SK-N-SH treated with all-trans-retinoic acid at 6 μM for 48 hours (cell line): ENCODE results near the gene PCBD1.

Source experiments
- ATAC-seq: fragments of 200-7000 bp; cut with Tn5 transposase; 3 replicates; pipeline ENCODE4 v1.9.1; 2020; ENCODE audit warnings: mild to moderate bottlenecking, moderate library complexity
- ARNTL ChIP-seq: fragments of 450-650 bp; formaldehyde crosslinking; IDR thresholded peaks from 2 replicates; pipeline ENCODE4 v1.5.0; 2020; ENCODE audit warnings: low read depth, mild to moderate bottlenecking, moderate library complexity, borderline replicate concordance
- BACH2 ChIP-seq: fragments of 250-450 bp; sonication (Bioruptor Pico); IDR thresholded peaks from 2 replicates; pipeline ENCODE4 v1.9.0; 2021; ENCODE audit warnings: mild to moderate bottlenecking, borderline replicate concordance
- CREB5 ChIP-seq: fragments of 250-450 bp; sonication (Bioruptor Pico); IDR thresholded peaks from 2 replicates; pipeline ENCODE4 v1.5.1; 2020; ENCODE audit warnings: low read depth, mild to moderate bottlenecking, moderate library complexity
- CSDC2 ChIP-seq: fragments of 250-450 bp; sonication (Bioruptor Pico); IDR thresholded peaks from 2 replicates; pipeline ENCODE4 v1.5.0; 2020; ENCODE audit warnings: mild to moderate bottlenecking, moderate library complexity
- ESRRG ChIP-seq: fragments of 250-450 bp; sonication (Bioruptor Pico); IDR thresholded peaks from 2 replicates; pipeline ENCODE4 v1.6.1; 2021; ENCODE audit warnings: mild to moderate bottlenecking
- GLIS3 ChIP-seq: fragments of 250-450 bp; sonication (Bioruptor Pico); IDR thresholded peaks from 2 replicates; pipeline ENCODE4 v1.5.0; 2020; ENCODE audit warnings: mild to moderate bottlenecking, moderate library complexity
- ISL1 ChIP-seq: fragments of 250-450 bp; sonication (Bioruptor Pico); IDR thresholded peaks from 2 replicates; pipeline ENCODE4 v2.1.2; 2022; ENCODE audit warnings: mild to moderate bottlenecking, moderate library complexity
- OSR1 ChIP-seq: fragments of 250-450 bp; sonication (Bioruptor Pico); IDR thresholded peaks from 2 replicates; pipeline ENCODE4 v1.8.0; 2022; ENCODE audit warnings: moderate library complexity, mild to moderate bottlenecking, inconsistent platforms
- POU6F1 ChIP-seq: fragments of 250-450 bp; sonication (Bioruptor Pico); IDR thresholded peaks from 2 replicates; pipeline ENCODE4 v1.8.0; 2021; ENCODE audit warnings: low read depth, mild to moderate bottlenecking, moderate library complexity, borderline replicate concordance
- RARB ChIP-seq: fragments of 250-450 bp; sonication (Bioruptor Pico); IDR thresholded peaks from 2 replicates; pipeline ENCODE4 v1.8.0; 2021; ENCODE audit warnings: mild to moderate bottlenecking, moderate library complexity
- TOX ChIP-seq: fragments of 250-450 bp; sonication (Bioruptor Pico); IDR thresholded peaks from 2 replicates; pipeline ENCODE4 v1.8.0; 2021; ENCODE audit warnings: mild to moderate bottlenecking, moderate library complexity, borderline replicate concordance
- TSHZ2 ChIP-seq: fragments of 250-450 bp; sonication (Bioruptor Pico); IDR thresholded peaks from 2 replicates; pipeline ENCODE4 v1.5.0; 2020; ENCODE audit warnings: mild to moderate bottlenecking, moderate library complexity
- ZC3H10 ChIP-seq: fragments of 250-450 bp; sonication (Bioruptor Pico); IDR thresholded peaks from 2 replicates; pipeline ENCODE4 v1.5.1; 2021; ENCODE audit warnings: mild to moderate bottlenecking, moderate library complexity
- ZFP3 ChIP-seq: fragments of 250-450 bp; sonication (Bioruptor Pico); IDR thresholded peaks from 2 replicates; pipeline ENCODE4 v1.5.0; 2020; ENCODE audit warnings: mild to moderate bottlenecking, moderate library complexity
- ZNF565 ChIP-seq: fragments of 450-650 bp; formaldehyde crosslinking; conservative IDR thresholded peaks from 2 replicates; pipeline ENCODE4 v1.5.0; 2020; ENCODE audit warnings: low read depth, mild to moderate bottlenecking, moderate library complexity
- ZNF8 ChIP-seq: fragments of 450-650 bp; formaldehyde crosslinking; IDR thresholded peaks from 2 replicates; pipeline ENCODE4 v1.5.0; 2020; ENCODE audit warnings: mild to moderate bottlenecking, moderate library complexity
- TF ChIP-seq, protein P1 (sequence below): fragments of 250-450 bp; sonication (Bioruptor Pico); IDR thresholded peaks from 2 replicates; pipeline ENCODE4 v1.8.0; 2020; ENCODE audit warnings: mild to moderate bottlenecking, moderate library complexity, borderline replicate concordance

PCBD1 gene

DNA sequence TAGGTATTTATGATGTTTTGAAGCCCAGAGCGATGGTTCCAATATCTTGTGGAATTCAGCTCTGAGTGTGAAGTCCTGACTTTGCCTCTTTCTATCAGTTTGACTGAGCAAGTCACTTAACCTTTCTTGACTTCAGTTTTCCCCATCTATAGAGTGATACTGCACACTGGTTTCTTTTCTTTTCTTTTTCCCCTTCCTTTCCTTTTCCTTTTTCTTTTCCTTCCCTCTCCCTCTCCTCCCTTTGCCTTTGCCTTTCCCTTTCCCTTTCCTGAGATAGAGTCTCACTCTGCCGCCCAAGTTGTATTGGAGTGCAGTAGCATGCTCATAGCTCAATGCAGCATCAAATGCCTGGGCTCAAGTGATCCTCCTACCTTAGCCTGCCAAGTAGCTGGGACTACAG is 52.0 kb downstream of the PCBD1 start:
- no peak for ATAC-seq
- no peak for TF ChIP-seq ZC3H10 (CRISPR knock-in tag)

DNA sequence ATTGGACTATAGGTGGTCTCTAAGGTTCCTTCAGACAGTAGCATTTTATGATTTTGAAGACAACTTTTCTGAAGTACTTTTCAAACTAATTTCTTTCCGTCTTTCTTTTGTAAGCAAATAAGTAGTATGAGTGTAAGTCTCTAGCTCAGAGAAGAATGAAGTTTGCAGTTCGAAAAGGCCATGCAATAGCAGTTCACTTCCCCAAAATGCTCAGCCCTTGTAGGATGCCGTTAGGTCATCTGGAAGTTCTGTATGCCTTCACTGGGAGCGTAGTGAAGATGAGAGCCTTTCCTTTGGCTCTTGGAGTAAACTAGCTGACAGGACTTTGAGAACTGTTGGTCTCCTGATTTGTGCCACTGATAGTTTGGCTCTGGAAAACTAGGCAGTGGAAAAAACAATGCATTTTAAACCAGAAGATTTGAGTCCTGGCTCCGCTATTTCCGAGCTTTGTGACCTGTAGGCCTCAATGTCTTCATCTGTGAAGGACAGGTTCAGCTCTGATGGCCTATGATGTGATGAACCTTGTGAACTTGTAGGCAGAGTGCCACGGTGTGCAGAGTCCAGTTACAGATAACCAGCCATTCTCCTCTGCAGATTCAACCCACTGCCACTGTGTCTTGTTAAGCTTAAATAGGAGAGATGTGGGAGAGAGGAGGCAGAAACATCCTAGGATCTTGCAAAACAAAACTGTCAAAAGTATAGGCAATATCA is 53.8 kb downstream of the PCBD1 start:
- ATAC-seq = no peak
- TF ChIP-seq TOX (CRISPR knock-in tag) = no peak
- TF ChIP-seq CREB5 = no peak
- TF ChIP-seq CSDC2 = no peak

GRCh38 chr10:70834021-70834420 is 54.3 kb downstream of the PCBD1 start:
- no peak for ATAC-seq
- TF ChIP-seq ISL1 (CRISPR knock-in tag) (no peak), ESRRG (no peak), OSR1 (CRISPR knock-in tag) (no peak), ZFP3 (CRISPR knock-in tag) (no peak), ARNTL (no peak), BACH2 (CRISPR knock-in tag) (no peak), RARB (CRISPR knock-in tag) (no peak), ZNF8 (no peak)
- TF ChIP-seq, all 23 proteins: peak for 0

DNA sequence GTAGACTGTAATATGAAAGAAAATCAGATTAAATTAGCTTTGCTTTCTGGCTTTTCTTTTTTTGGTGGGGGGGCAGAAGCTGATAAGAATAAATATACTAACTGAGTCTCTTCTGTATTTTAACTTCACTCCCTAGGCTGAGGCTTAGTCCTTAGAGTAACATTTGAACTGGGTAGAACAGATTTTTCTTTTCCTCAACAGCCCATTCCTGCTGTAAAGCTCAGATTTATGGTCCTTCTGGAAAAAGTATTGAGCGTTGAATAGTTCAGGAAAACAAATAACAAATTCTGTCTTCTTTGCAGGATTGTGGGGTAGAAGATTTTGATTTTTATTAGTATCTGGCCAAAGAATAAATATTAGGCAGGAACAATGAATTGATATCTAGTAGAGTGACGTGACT is 54.8 kb downstream of the PCBD1 start:
- no peak for ATAC-seq
- TF ChIP-seq ESRRG (no peak), TSHZ2 (CRISPR knock-in tag) (no peak), ZC3H10 (CRISPR knock-in tag) (no peak), OSR1 (CRISPR knock-in tag) (no peak), GLIS3 (no peak), ZNF565 (CRISPR knock-in tag) (no peak), RARB (CRISPR knock-in tag) (no peak), ARNTL (no peak), POU6F1 (CRISPR knock-in tag) (no peak), CSDC2 (no peak)
- TF ChIP-seq, protein P1, sequence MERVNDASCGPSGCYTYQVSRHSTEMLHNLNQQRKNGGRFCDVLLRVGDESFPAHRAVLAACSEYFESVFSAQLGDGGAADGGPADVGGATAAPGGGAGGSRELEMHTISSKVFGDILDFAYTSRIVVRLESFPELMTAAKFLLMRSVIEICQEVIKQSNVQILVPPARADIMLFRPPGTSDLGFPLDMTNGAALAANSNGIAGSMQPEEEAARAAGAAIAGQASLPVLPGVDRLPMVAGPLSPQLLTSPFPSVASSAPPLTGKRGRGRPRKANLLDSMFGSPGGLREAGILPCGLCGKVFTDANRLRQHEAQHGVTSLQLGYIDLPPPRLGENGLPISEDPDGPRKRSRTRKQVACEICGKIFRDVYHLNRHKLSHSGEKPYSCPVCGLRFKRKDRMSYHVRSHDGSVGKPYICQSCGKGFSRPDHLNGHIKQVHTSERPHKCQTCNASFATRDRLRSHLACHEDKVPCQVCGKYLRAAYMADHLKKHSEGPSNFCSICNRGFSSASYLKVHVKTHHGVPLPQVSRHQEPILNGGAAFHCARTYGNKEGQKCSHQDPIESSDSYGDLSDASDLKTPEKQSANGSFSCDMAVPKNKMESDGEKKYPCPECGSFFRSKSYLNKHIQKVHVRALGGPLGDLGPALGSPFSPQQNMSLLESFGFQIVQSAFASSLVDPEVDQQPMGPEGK (CRISPR knock-in tag) = no peak
